ENCODE measurements around the gene TAF9B.

The TAF9B gene

GRCh38 chrX:78111140-78111931 is 28.1 kb downstream of the TAF9B start:
- DNase-seq (ENCODE audit: low spot score), result no peak
- no peak for TF ChIP-seq CTCF (IDR thresholded peaks at IDR 0.05; ENCODE audit: extremely low read depth, insufficient read depth, missing control alignments)
- in situ Hi-C loops (cut with MboI; ENCODE audit: low pct_unique_long_range_greater_than_20kb, low sequenced_read_pairs, unreplicated experiment), result no loop called here

- TF ChIP-seq CTCF (IDR thresholded peaks at IDR 0.05; ENCODE audit: extremely low read depth, insufficient read depth, missing control alignments), result no peak
- DNase-seq (ENCODE audit: low spot score), result no peak
- in situ Hi-C loops (cut with MboI; ENCODE audit: low pct_unique_long_range_greater_than_20kb, low sequenced_read_pairs, unreplicated experiment), result loop anchor here (10.0 kb wide), 1 partner anchor 205 kb away; no protein-coding TSS in a partner anchor
Measured at GRCh38 chrX:78109458-78109857, 30.0 kb downstream of the TAF9B start.

- in situ Hi-C loops (cut with MboI; ENCODE audit: low pct_unique_long_range_greater_than_20kb, low sequenced_read_pairs, unreplicated experiment), result loop anchor here (10.0 kb wide), 1 partner anchor 202 kb away; no protein-coding TSS in a partner anchor
Measured at GRCh38 chrX:78106651-78106986, 32.8 kb downstream of the TAF9B start.

GRCh38 chrX:78105944-78106650 is 33.4 kb downstream of the TAF9B start:
- no peak for DNase-seq (ENCODE audit: low spot score)
- no peak for TF ChIP-seq CTCF (IDR thresholded peaks at IDR 0.05; ENCODE audit: extremely low read depth, insufficient read depth, missing control alignments)
- in situ Hi-C loops (cut with MboI; ENCODE audit: low pct_unique_long_range_greater_than_20kb, low sequenced_read_pairs, unreplicated experiment), result loop anchor here (10.0 kb wide), 1 partner anchor 201 kb away; no protein-coding TSS in a partner anchor

More at GRCh38 chrX:78106651-78106986, 32.8 kb downstream of the TAF9B start:
- TF ChIP-seq CTCF (IDR thresholded peaks at IDR 0.05; ENCODE audit: extremely low read depth, insufficient read depth, missing control alignments), result no peak
- DNase-seq (ENCODE audit: low spot score), result no peak

- TF ChIP-seq CTCF (IDR thresholded peaks at IDR 0.05; ENCODE audit: extremely low read depth, insufficient read depth, missing control alignments), result no peak
- DNase-seq (ENCODE audit: low spot score), result peak; percentile 38
- in situ Hi-C loops (cut with MboI; ENCODE audit: low pct_unique_long_range_greater_than_20kb, low sequenced_read_pairs, unreplicated experiment), result loop anchor here (10.0 kb wide), 1 partner anchor 200 kb away; no protein-coding TSS in a partner anchor
Measured at GRCh38 chrX:78104447-78105176, 34.8 kb downstream of the TAF9B start.

Data from GM13977 (cell line).